ENCODE measurements around the gene GNB1L.

GRCh38 chr22:19803736-19804267, 50.9 kb downstream of the GNB1L start:
- TF ChIP-seq TCF3 (IDR thresholded peaks at IDR 0.05; ENCODE audit: borderline replicate concordance, insufficient read depth, low read depth, low read length) (no peak), TAF1 (IDR thresholded peaks at IDR 0.05; ENCODE audit: borderline replicate concordance, low read depth, low read length) (no peak), CTCF (IDR thresholded peaks at IDR 0.05 in 2 of 3, conservative IDR thresholded peaks at IDR 0.05 in 1 of 3; ENCODE audit: control insufficient read depth in 2 of 3, extremely low read depth in 1 of 3, insufficient read depth in 1 of 3, low read depth in 3 of 3, low read length in 3 of 3) (no peak), REST (IDR thresholded peaks at IDR 0.05; ENCODE audit: low read depth, low read length) (no peak), POLR2A (IDR thresholded peaks at IDR 0.05; ENCODE audit: low read depth, low read length) (no peak), MAX (IDR thresholded peaks at IDR 0.05; ENCODE audit: low read depth, low read length) (no peak), SPI1 (IDR thresholded peaks at IDR 0.05; ENCODE audit: borderline replicate concordance, insufficient read depth, low read depth, low read length) (no peak), ATF3 (IDR thresholded peaks at IDR 0.05; ENCODE audit: borderline replicate concordance, extremely low read depth, low read depth, low read length) (no peak), MYC (IDR thresholded peaks at IDR 0.05; ENCODE audit: insufficient read depth, insufficient read length, insufficient replicate concordance, low read length, severe bottlenecking) (no peak), GABPA (IDR thresholded peaks at IDR 0.05; ENCODE audit: low read depth) (no peak)

All from GM12878 (cell line).